GM20000 (cell line): ENCODE data around the gene GDF10.

ENCODE experiments used
- DNase-seq: peaks from one replicate; pipeline ENCODE4 v3.0.0; 2012; ENCODE audit warnings: low spot score
- CTCF ChIP-seq: IDR thresholded peaks from 2 replicates; pipeline ENCODE4 v1.5.1; 2012; ENCODE audit warnings: mild to moderate bottlenecking, control low read depth; ENCODE audit errors: extremely low read depth, missing control alignments

The GDF10 gene

GRCh38 chr10:47299611-47300428, at the start of gene GDF10:
TSS of gene GDF10 (plus strand) at chr10:47300197. CDS start at chr10:47300652, 455 bp downstream.
- no peak for DNase-seq

GRCh38 chr10:47252093-47252780, 47.8 kb upstream of the GDF10 start:
- no peak for DNase-seq
- no peak for TF ChIP-seq CTCF

More at GRCh38 chr10:47299611-47300428, at the start of gene GDF10:
- no peak for TF ChIP-seq CTCF

GRCh38 chr10:47253030-47253637, 46.9 kb upstream of the GDF10 start:
- DNase-seq, result no peak
- no peak for TF ChIP-seq CTCF

GRCh38 chr10:47253651-47254375, 46.2 kb upstream of the GDF10 start:
- no peak for DNase-seq
- TF ChIP-seq CTCF, result no peak

- TF ChIP-seq CTCF, result no peak
- no peak for DNase-seq
Measured at GRCh38 chr10:47254611-47255010, 45.4 kb upstream of the GDF10 start.

- TF ChIP-seq CTCF, result no peak
- no peak for DNase-seq
Measured at GRCh38 chr10:47255033-47255813, 44.8 kb upstream of the GDF10 start.
